Left hindlimb (tissue), 1 donor: Measurements from ENCODE around the gene CHCHD1.
"Not testable (repeated sequence)": the region's sequence is repeated elsewhere in the genome, so short reads cannot be mapped to it uniquely, and the experiment has no call there.

Experiments used
- DNase-seq: peaks from one replicate; pipeline ENCODE4 v3.0.0-alpha.2; 2018

The CHCHD1 gene

DNA sequence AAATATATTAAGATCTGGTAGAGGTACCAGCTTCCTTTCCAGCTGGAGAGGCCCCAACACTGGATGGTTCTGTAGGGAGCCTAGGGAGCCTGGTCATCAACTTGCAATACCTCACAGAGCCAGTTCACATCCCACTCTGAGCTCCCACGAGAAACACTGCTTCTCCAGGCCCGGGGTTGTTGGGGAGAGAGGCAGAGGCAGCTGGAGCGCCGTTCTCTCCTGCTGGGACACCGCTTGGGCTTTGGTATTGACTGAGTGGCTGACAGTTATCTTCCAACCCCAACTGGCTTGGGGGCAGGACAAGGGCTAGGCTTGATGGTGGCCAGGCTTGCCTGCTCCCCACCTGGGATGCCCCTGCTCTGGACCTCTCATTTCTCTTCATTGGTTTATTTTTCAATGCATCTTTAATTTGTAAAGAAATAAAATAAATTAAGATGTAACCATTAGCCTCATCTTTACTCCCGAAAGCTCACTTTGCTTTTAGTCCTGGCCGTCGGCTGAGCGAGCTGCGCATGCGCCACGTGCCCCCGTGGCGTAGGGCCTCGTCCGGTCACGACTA lies 10.0 kb upstream of the CHCHD1 start:
- peak; percentile 50 for DNase-seq

DNA sequence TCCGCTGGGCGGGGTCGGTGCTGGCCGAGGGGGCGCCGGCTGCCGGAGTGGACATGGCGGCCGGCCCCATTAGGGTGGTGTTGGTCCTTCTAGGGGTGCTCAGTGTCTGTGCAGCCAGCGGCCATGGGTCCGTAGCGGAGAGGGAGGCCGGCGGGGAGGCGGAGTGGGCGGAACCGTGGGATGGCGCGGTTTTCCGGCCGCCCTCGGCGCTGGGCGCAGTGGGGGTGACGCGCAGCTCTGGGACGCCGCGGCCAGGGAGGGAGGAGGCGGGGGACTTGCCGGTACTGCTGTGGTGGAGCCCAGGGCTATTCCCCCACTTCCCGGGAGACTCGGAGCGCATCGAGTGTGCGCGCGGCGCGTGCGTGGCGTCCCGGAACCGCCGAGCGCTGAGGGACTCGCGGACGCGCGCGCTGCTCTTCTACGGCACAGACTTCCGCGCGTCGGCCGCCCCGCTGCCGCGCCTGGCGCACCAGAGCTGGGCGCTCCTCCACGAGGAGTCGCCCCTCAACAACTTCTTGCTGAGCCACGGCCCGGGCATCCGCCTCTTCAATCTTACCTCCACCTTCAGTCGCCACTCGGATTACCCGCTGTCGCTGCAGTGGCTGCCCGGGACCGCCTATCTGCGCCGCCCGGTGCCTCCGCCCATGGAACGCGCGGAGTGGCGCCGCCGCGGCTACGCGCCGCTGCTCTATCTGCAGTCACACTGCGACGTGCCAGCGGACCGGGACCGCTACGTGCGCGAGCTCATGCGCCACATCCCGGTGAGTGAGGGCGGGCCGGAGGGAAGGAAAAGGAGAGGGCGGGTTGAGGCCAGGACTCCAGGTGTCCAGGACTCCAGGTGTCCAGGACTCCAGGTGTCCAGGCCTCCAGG lies 9.3 kb upstream of the CHCHD1 start:
- peak; percentile 92 for DNase-seq

DNA sequence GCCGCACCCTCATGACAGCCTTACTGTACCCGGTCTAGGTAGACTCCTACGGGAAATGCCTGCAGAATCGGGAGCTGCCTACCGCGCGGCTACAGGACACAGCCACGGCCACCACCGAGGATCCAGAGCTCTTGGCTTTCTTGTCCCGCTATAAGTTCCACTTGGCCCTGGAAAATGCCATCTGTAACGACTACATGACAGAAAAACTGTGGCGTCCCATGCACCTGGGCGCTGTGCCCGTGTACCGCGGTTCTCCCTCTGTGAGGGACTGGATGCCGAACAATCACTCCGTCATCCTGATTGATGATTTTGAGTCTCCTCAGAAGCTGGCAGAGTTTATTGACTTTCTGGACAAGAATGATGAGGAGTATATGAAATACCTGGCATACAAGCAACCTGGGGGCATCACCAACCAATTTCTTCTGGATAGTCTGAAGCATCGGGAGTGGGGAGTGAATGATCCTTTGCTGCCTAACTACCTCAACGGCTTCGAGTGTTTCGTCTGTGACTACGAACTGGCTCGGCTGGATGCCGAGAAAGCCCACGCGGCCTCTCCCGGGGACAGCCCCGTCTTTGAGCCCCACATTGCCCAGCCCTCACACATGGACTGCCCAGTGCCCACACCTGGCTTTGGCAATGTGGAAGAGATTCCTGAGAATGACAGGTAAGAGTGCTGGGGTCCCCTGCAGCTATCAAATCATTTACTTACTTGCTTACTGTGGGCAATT lies 8.5 kb upstream of the CHCHD1 start:
- DNase-seq: no peak

DNA sequence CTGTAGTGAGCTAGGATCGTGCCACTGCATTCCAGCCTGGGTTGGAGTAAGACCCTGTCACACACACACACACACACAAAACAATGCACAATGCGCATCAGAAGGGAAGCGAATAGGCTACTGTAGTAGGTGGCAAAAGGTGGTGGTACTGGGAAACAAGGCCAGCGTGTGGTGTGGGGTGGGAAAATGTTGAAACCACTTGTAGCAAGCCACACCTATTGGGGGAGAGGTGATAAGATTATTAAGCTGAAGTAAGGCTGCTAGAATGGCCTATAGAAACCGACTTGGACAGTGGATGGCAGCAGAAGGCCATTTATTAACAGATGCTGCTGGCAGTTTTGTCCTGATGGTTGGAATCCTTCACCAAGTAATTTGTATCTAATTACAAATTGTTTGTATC lies 7.2 kb upstream of the CHCHD1 start:
- DNase-seq: no peak

DNA sequence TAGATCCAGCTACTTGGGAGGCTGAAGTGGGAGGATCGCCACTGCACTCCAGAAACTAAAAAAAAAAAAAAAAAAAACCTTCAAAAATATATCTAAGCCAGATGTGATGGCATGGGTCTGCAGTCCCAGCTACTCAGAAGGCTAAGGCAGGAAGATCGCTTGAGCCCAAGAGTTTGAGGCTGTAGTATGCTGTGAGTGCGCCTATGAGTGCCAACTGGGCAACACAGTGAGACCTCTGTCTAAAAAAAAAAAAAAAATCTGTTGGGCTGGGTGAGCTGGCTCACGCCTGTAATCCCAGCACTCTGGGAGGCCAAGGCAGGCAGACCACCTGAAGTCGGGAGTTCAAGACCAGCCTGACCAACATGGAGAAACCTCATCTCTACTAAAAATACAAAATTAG lies 2.8 kb upstream of the CHCHD1 start:
- no peak for DNase-seq

DNA sequence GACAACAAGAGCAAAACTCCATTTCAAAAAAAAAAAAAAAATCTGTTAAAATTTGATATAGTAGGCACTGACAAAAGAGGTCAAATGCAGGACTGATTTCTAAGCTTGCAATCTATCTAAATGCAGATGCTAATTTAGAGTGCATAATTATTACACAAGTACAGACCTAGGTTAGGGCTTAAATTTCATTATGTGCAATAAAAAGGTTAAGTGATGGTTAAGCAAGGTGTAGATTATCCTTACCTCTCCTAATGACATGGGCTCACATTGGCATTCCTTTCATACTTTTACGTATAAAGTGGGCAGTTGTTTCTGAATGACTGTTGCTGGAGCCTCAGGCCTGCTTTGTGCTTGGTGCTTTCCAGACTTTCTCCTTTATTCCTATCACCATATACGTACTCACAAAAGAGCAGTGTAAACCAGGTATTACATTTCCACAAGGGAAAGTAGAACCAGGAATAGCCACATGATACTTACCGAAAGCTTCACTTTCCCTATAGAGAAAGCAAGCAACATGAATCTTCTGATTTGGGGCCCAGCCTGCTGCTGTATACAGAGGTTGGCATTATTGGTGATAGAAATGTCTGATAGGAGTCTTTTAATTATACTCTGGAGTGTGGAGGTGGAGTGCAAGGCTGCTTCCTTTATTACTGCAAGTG lies 2.2 kb upstream of the CHCHD1 start:
- DNase-seq: no peak

DNA sequence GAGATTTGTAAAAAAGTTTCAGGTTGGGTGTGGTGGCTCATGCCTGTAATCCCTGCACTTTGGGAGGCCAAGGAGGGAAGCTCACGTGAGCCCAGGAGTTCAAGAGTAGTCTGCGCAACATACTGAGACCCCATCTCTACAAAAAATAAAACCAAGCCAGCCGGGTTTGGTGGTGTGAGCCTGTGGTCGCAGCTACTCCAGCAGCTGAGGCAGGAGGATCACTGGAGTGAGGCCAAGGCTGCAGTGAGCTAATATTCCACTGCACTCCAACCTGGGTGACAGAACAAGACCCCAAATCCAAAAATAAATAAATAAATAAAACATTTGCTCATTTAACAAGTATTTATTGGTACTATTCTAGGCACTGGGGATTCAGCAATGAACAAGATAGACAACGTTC lies 1.5 kb upstream of the CHCHD1 start:
- DNase-seq: no peak

DNA sequence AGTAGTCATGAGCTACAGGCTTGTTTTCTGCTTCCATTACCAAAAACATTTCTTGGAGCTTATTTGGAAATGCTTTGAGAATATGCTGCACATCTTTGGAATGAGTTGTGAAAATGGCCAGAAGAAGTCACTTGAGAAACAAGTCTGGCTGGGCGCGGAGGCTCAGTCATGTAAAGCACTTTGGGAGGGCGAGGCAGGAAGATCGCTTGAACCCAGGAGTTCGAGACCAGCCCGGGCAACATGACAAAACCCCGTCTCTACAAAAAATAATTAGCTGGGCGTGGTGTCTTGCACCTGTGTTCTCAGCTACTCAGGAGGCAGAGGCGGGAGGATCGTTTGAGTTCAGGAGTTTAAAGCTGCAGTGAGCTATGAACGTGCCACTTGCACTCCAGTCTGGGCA lies 882 bp upstream of the CHCHD1 start:
- DNase-seq: no peak

DNA sequence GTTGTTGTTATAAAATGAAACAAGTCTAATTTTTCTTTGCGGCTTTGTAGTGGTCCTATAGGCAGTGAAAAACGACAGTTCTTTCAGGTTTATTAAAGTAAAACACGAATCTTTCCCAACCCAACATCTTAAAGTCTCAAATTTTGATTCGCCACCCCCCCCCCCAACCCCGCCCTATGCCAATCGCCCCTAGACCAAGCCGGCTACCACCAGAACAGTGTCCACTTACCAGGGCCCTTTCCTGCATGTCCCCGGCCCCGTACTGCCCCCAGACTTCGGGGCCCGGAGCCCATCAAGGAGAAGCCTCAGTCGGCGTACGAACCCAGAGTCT lies 335 bp upstream of the CHCHD1 start:
- DNase-seq: no peak

DNA sequence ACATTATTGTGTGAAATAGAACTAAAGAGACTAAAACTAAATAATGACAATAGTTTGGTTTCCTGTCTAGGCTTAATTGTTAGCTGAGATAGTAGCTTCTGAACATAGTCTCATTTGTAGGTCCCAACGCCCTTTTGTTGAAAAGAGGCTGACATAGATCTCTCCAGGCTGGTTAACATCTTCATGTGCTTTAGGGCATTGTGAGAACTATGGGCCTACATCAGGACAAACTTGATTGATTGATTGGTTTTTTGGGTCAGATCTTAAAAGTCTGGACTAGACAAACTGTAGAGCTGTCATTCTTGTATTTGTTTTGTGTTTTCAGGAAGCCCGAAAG lies 869 bp downstream of the CHCHD1 start:
- DNase-seq: no peak

DNA sequence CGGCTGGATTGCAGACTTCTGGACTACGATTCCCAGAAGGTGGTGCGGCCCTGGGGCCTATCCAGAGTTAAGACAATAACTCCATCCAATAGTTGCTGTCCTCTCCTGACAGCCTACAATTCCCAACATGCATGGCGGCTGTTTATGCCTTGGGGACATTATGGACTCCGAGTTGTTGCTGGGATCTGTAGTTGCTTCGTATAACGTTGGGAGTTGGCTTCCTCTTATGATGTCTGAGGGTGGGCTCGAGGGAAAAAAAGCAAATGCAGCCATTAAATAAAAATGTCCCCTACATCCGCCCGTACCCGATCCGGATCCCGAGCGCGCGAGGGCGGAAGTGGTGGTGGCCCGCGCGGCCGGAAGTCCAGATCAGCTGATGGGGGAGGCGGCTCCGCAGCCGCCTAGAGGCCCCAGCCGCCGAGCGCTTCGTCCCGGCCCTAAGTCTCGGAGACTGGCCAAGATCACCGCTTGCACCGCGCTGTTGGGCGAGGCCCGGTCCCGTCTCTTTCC lies 3.4 kb downstream of the CHCHD1 start, which contains the start of gene ZSWIM8:
Gene ZSWIM8 (plus strand): TSS at position 396 of the 510 bp plus-strand sequence. CDS start 273 bp downstream, outside the sequence.
- DNase-seq: peak; percentile 94

DNA sequence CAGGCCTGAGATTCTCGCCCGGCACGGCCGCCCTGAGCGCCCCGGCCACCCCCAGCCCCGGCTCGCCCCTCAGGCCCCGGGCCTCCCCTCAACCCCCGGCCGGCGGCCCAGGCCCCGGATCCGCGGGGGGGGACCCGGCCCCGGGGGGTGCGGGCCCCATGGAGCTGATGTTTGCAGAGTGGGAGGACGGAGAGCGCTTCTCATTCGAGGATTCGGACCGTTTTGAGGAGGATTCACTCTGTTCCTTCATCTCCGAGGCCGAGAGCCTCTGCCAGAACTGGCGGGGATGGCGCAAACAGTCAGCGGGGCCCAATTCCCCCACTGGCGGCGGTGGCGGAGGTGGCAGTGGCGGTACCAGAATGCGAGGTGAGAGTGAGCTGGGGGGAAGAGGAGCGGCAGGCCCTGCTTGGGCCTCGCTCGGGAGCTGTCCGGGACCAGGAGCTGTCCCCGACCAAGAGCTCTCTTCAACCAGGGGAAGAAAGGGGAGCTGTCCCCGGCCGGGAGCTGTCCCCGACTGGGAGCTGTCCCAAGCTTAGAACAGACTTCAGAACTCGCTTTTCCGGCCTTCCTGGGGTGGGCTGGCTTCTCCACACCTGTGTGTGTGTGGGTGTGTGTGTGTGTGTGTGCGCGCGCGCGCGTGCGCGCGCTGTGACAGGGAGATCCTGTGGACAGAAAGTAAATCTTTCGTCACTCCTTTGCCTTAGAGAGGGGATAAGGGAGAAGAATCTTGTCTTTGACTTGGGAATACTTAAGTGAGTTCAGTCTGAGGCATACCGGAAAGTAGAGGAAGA lies 4.1 kb downstream of the CHCHD1 start:
- peak; percentile 55 for DNase-seq

DNA sequence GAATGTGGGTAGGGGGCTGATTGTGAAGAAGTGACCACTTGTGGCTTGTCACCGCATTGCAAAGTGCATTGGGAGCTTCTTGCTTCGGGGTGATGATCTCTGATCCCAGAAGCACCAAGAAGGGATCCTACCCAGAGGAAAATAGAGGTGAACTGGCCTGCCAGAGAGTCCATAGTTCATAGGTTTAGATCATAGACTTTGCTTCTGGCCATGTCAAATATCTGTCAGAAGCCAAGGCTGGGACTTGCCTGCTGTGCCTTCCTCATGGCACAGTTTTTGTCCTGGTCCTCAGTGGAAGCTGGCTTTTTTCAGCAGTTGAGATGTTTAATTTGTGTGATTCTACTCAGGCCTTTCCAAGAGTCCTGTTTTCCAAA lies 4.7 kb downstream of the CHCHD1 start:
- no peak for DNase-seq

DNA sequence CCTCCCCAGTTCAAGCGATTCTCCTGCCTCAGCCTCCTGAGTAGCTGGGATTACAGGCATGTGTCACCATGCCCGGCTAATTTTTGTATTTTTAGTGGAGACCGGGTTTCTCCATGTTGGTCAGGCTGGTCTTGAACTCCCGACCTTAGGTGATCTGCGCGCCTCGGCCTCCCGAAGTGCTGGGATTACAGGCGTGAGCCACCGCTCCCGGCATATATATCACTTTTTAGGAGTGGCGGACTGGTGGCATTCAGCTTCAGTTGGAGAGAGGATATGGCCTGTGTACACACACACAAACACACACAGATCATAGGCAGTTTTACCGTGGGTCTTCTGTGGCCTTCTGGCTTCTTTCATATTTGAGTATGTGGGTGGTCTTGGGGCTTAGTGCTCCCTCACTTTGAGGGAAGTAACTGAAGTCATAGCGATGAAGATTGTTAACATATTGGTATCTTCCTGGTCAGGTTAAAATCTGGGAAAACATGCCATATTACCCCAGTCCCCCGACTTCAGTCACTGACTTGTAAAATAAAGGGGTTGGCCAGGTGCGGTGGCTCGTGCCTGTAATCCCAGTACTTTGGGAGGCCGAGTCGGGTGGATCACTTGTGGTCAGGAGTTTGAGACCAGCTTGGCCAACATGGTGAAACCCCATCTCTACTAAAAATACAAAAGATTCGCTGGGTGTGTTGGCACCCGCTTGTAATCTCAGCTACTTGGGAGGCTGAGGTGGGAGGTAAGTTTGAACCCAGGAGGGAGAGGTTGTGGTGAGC lies 5.4 kb downstream of the CHCHD1 start:
- not testable (repeated sequence) for DNase-seq

DNA sequence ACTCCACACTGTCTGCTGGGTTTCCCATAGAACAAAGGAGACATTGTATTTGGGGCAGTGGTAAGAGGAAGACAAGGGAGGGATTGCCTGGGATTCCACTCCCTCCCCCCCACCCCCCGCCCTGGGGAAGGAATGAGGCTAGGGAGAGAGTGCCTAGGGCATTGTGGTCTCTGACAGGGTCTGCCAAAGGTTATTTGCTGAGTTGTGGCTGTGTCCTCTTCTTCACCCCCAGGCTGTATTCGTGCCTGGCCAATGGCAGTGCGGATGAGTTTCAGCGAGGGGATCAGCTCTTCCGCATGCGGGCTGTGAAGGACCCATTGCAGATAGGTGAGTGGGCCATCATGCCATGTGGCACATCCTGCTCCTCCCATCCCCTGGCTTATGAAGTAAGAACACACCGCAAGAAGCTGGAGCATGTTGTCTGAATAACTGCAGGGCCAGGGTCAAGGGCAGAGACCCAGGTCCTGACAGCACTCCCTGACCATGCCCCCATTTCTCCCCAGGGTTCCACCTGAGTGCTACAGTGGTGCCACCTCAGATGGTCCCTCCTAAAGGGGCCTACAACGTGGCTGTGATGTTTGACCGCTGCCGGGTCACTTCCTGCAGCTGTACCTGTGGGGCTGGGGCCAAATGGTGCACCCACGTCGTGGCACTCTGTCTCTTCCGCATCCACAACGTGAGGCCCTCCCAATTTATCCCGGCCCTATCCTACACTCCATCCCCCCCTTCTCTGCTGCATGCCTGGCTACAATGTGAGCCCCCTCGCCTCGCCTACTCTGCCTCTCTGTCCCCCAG lies 7.2 kb downstream of the CHCHD1 start:
- no peak for DNase-seq

DNA sequence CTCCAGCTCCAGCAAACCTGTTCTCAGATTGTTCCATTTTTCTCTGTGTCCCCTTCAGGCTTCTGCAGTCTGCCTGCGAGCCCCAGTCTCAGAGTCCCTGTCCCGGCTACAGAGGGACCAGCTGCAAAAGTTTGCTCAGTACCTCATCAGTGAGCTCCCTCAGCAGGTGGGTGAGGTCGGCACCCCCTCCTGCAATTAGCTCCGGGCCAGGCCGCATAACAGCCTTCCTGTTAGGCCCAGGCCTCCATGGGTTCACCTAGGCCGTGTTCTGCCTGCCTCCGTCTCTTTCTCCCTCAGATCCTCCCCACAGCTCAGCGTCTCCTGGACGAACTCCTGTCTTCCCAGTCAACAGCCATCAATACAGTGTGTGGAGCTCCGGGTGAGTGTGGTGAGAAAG lies 7.8 kb downstream of the CHCHD1 start:
- DNase-seq: no peak

DNA sequence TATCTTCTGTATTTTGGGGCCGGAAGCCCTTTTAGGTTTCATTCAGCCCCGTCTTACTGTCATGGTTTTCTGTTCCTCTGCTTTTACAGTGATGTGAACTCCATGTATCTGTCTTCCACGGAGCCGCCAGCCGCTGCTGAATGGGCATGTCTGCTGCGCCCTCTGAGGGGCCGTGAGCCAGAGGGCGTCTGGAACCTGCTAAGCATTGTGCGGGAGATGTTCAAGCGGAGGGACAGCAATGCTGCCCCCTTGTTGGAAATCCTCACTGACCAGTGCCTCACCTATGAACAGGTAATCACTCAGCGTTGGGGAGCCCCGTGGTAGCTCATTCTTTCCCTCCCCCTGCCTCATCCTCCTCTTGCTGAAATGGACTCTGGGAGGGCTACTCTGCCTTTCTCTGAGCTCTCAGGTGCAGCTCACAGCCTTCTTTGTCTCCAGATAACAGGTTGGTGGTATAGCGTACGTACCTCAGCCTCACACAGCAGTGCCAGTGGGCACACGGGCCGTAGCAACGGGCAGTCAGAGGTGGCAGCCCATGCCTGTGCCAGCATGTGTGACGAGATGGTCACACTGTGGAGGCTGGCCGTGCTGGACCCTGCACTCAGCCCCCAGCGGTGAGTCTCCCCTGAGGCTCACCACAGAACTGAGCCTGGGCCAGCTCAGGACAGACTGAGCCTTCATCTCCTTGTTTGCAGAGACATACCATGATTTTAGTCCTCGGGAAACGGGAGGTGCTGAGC lies 9.2 kb downstream of the CHCHD1 start:
- DNase-seq: no peak

DNA sequence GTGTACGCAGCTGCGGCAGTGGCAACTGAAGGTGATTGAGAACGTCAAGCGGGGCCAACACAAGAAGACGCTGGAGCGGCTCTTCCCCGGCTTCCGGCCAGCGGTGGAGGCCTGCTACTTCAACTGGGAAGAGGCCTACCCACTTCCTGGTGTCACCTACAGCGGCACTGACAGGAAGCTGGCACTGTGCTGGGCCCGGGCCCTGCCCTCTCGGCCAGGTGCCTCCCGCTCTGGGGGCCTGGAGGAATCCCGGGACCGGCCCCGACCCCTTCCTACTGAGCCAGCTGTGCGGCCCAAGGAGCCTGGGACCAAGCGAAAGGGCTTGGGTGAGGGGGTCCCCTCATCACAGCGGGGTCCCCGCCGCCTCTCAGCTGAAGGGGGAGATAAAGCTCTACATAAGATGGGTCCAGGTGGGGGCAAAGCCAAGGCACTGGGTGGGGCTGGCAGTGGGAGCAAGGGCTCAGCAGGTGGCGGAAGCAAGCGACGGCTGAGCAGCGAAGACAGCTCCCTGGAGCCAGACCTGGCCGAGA lies 10.1 kb downstream of the CHCHD1 start:
- DNase-seq: no peak

DNA sequence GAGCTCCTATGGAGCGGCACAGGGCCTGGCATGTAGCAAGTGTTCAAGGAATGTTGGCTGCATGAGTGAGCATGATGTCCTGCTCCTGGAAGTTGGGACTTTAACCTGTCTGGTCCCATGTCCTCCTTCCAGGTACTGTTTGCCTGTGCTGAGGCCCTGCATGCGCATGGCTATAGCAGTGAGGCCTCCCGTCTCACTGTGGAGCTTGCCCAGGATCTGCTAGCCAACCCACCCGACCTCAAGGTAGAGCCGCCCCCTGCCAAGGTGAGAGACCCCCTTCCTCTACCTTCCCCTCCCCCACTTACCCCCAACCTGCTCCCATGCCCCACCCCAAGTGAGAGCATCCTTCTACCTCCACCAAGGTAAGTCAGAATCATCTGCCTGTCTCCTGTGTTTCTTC lies 11.6 kb downstream of the CHCHD1 start:
- no peak for DNase-seq

DNA sequence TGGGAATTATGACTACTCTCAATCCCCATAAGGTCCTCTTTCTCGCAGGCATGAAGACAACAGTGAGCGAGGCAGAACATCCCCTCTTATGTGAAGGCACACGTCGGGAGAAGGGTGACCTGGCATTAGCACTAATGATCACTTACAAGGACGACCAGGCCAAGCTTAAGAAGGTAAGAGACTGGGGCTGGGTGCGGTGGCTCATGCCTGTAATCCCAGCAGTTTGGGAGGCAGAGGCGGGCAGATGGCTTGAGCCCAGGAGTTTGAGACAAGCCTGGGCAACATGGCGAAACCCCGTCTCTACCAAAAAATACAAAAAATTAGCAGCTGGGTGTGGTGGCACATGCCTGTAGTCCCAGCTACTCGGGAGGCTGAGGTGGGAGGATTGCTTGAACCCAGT lies 13.6 kb downstream of the CHCHD1 start:
- DNase-seq: not testable (repeated sequence)
